Measurements from ENCODE around the gene SNED1. TPM values are rescaled to one million over a fixed set of nuclear protein-coding genes. Genes with fewer than 3 reads are reported as not detected.

SNED1 gene
- total RNA-seq, 1 experiment from 2014 or later, result 2.8 TPM

DNA sequence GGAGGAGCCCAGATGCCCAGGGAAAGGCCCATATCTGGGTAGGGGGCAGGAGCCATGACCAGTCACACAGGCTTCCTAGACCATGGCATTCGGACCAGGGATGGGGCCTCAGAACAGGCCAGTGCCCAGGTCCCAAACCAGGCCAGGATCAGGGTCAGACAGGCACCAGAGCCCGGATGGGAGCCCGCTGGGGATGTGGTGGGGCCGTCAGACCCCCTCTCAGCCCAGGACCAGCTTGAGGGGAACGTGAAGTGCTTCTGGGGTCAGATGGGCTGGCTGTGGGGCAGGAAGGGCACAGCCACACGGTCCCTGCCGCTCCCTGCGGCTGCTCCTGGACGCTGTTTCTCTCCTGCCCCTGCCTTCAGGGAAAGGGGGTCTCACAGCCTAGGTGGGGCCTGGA, 39.1 kb downstream of the SNED1 start:
- H3K9me2 ChIP-seq (ENCODE audit: insufficient read depth), result no peaks in the 10 kb centered on the region
- H3K79me2 ChIP-seq (ENCODE audit: low read depth), result no peaks in the 10 kb centered on the region
- H3K36me3 ChIP-seq (ENCODE audit: low read depth), result no peaks in the 10 kb centered on the region
- H3K4me3 ChIP-seq, result no peak overlapping the region
- H3F3A ChIP-seq (ENCODE audit: insufficient read depth, low read depth), result 0 out of 2 replicates have a peak, but pooled peaks cover 5% of the 10 kb centered on the region
- H3K4me1 ChIP-seq (replicated peaks; ENCODE audit: insufficient read depth), result peaks cover 8% of the 10 kb centered on the region
- H2AFZ ChIP-seq, result no peak overlapping the region
- H4K20me1 ChIP-seq (ENCODE audit: insufficient read depth), result no peaks in the 10 kb centered on the region
- no peak overlapping the region for H3K27ac ChIP-seq
- H3K4me2 ChIP-seq, result no peak overlapping the region
- H3K9me3 ChIP-seq (ENCODE audit: insufficient read depth, low read depth), result no peaks in the 10 kb centered on the region
- ChIA-PET CTCF (no interaction called here), POLR2A (ENCODE audit: unreplicated experiment) (no interaction called here)
- intact Hi-C loops (cut with micrococcal nuclease; ENCODE audit: unreplicated experiment), result no loop called here
- H3K27me3 ChIP-seq (ENCODE audit: insufficient read depth, low read depth), result peaks cover 46% of the 10 kb centered on the region
- BruUV-seq (replicated peaks), result no TSS peak
- TF ChIP-seq EZH2 (IDR thresholded peaks at IDR 0.05; ENCODE audit: low read depth), result no peak
- TF ChIP-seq CTCF (conservative IDR thresholded peaks at IDR 0.05), result no peak
- no peak for DNase-seq

GRCh38 chr2:241038374-241039180, 40.2 kb downstream of the SNED1 start:
- Histone ChIP-seq H3K9me3 (ENCODE audit: insufficient read depth, low read depth) (no peaks in the 10 kb centered on the region), H3K9me2 (ENCODE audit: insufficient read depth) (no peaks in the 10 kb centered on the region), H3K4me2 (no peak overlapping the region), H3K79me2 (ENCODE audit: low read depth) (no peaks in the 10 kb centered on the region), H3K4me3 (no peak overlapping the region), H3K36me3 (ENCODE audit: low read depth) (no peaks in the 10 kb centered on the region), H3F3A (ENCODE audit: insufficient read depth, low read depth) (no peaks in the 10 kb centered on the region), H3K4me1 (replicated peaks; ENCODE audit: insufficient read depth) (peaks cover 8% of the 10 kb centered on the region), H3K27me3 (ENCODE audit: insufficient read depth, low read depth) (peaks cover 57% of the 10 kb centered on the region), H2AFZ (no peak overlapping the region), H4K20me1 (ENCODE audit: insufficient read depth) (no peaks in the 10 kb centered on the region), H3K27ac (no peak overlapping the region)
- no peak for DNase-seq
- BruUV-seq (replicated peaks), result no TSS peak
- POLR2A ChIA-PET (ENCODE audit: unreplicated experiment), result no interaction called here
- intact Hi-C loops (cut with micrococcal nuclease; ENCODE audit: unreplicated experiment), result no loop called here
- CTCF ChIA-PET, result no interaction called here
- TF ChIP-seq CTCF (conservative IDR thresholded peaks at IDR 0.05) (no peak), EZH2 (IDR thresholded peaks at IDR 0.05; ENCODE audit: low read depth) (no peak)

DNA sequence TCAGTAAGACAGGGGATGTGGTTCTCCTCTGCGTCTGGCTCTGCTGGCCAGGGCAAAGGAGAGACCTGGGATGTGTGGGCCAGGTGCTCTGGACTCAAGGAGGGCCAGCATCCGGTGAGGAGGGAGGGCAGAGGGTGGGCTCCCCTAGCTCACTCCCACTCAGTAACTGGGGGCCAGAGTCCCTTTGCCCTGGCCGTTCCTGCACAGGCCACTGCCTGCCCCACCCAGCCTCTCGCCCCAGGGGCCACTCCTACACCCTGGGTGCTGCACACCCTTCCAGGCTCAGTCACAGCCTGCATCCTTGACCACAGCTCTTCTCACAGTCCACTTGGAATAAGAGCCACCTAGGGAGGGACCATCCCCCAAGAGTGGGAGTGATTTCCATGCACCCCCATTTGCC, 41.0 kb downstream of the SNED1 start:
- Histone ChIP-seq H3K4me2 (no peak overlapping the region), H2AFZ (no peak overlapping the region), H3K4me3 (no peak overlapping the region), H3K9me2 (ENCODE audit: insufficient read depth) (no peaks in the 10 kb centered on the region), H3K27me3 (ENCODE audit: insufficient read depth, low read depth) (peaks cover 65% of the 10 kb centered on the region), H3K4me1 (replicated peaks; ENCODE audit: insufficient read depth) (peaks cover 8% of the 10 kb centered on the region), H3K27ac (no peak overlapping the region), H3K79me2 (ENCODE audit: low read depth) (no peaks in the 10 kb centered on the region), H4K20me1 (ENCODE audit: insufficient read depth) (no peaks in the 10 kb centered on the region), H3F3A (ENCODE audit: insufficient read depth, low read depth) (no peaks in the 10 kb centered on the region), H3K36me3 (ENCODE audit: low read depth) (no peaks in the 10 kb centered on the region), H3K9me3 (ENCODE audit: insufficient read depth, low read depth) (no peaks in the 10 kb centered on the region)
- DNase-seq, result no peak
- BruUV-seq (replicated peaks), result no TSS peak
- TF ChIP-seq EZH2 (IDR thresholded peaks at IDR 0.05; ENCODE audit: low read depth), result no peak
- TF ChIP-seq CTCF (conservative IDR thresholded peaks at IDR 0.05), result no peak
- ChIA-PET CTCF (no interaction called here), POLR2A (ENCODE audit: unreplicated experiment) (no interaction called here)
- intact Hi-C loops (cut with micrococcal nuclease; ENCODE audit: unreplicated experiment), result no loop called here

Data from PC-9 (cell line).